Left lung (tissue), 10 donors: ENCODE results near the gene PSME1. TPM values are rescaled to one million over a fixed set of nuclear protein-coding genes. Genes with fewer than 3 reads are reported as not detected.

ENCODE experiments used
- ATAC-seq: fragments of 200-7000 bp; cut with Tn5 transposase; one replicate; pipeline ENCODE4 v1.9.1; 2020; ENCODE audit warnings: moderate library complexity
- DNase-seq, 4 donors: peaks; one replicate each; pipeline ENCODE4 v3.0.0-alpha.2; 2013 to 2020
- H3K27ac ChIP-seq, 2 donors: fragments of 200-600 bp; sonication (generic) in 1 of 2; one replicate each; pipeline versions ENCODE4 v1.5.0 to v1.8.0; 2020 to 2021
- H3K27me3 ChIP-seq, 2 donors: fragments of 200-600 bp; sonication (generic) in 1 of 2; one replicate each; pipeline versions ENCODE4 v1.5.0 to v1.8.0; 2020 to 2021
- H3K36me3 ChIP-seq, 2 donors: fragments of 200-600 bp; sonication (generic) in 1 of 2; one replicate each; pipeline versions ENCODE4 v1.5.0 to v1.8.0; 2020 to 2021
- H3K4me1 ChIP-seq, 2 donors: fragments of 200-600 bp; one replicate each; pipeline ENCODE4 v1.8.0; 2021
- H3K4me3 ChIP-seq, 2 donors: fragments of 200-600 bp; sonication (generic) in 1 of 2; one replicate each; pipeline versions ENCODE4 v1.5.0 to v1.8.0; 2020 to 2021; ENCODE audit warnings: mild to moderate bottlenecking in 1 of 2
- H3K9me3 ChIP-seq, 2 donors: fragments of 200-600 bp; sonication (generic) in 1 of 2; one replicate each; pipeline versions ENCODE4 v1.5.0 to v1.8.0; 2020 to 2021
- intact Hi-C, 2 donors: fragments of 100-400 bp; cut with DNase I; formaldehyde crosslinking; loops; one replicate each; pipeline versions ENCODE4 v1.11.2 to v1.14.2; 2022
- polyA plus RNA-seq, 6 donors: library from polyadenylated mRNA; unstranded; fragments of 120-200 nt; gene quantifications; one replicate each; pipeline ENCODE4 v1.2.1, GENCODE V29; 2013; ENCODE audit not compliant: insufficient read length in 6 of 6
- total RNA-seq, 2 donors: library from RNA; stranded (reverse); fragmentation: NEBNext Ultra II Directional; extraction: Animal tissue kit (Norgen Biotek cat#: 25700); gene quantifications; one replicate each; pipeline ENCODE4 v1.2.1, GENCODE V29; 2021
- TF ChIP-seq, protein P1 (sequence below), 2 donors: fragments of 200-600 bp; sonication (generic) in 1 of 2; IDR thresholded peaks; one replicate each; pipeline versions ENCODE4 v1.5.0 to v1.8.0; 2021; ENCODE audit warnings: antibody characterized with exemption in 2 of 2
- donor health status: DM: no; HTN: yes; CAD: no.
- donor health status: DM: no; HTN: no; CAD: no.

Gene PSME1
- total and polyA plus RNA-seq, 8 donors, result 189 to 236 (median 212) TPM

DNA sequence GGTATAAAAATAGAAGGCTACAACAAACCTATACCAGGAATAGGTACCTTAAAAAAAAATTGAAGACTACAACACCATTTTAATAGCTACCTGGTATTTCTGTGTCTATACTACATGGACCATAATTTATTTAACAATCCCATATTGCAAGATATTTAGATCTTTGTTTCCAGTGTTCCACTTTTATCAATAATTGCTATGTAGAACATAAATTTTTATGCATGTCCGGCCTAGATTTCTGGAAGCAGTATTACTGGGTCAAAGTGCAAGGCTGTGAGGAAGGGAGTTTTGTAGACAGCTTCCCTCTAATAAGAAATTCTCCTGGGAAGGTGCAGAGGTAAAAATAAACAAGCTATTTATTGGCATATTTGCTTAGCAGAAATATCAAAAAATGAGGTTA is 25.5 kb upstream of the PSME1 start:
- Histone ChIP-seq H3K36me3 (no peaks in the 10 kb centered on the region), H3K4me3 (no peak overlapping the region), H3K27me3 (no peaks in the 10 kb centered on the region), H3K9me3 (no peaks in the 10 kb centered on the region), H3K27ac (no peak overlapping the region), H3K4me1 (peaks cover 2 to 24% of the 10 kb centered on the region in 2 donors)
- DNase-seq, result no peak
- no peak for ATAC-seq
- TF ChIP-seq, protein P1, sequence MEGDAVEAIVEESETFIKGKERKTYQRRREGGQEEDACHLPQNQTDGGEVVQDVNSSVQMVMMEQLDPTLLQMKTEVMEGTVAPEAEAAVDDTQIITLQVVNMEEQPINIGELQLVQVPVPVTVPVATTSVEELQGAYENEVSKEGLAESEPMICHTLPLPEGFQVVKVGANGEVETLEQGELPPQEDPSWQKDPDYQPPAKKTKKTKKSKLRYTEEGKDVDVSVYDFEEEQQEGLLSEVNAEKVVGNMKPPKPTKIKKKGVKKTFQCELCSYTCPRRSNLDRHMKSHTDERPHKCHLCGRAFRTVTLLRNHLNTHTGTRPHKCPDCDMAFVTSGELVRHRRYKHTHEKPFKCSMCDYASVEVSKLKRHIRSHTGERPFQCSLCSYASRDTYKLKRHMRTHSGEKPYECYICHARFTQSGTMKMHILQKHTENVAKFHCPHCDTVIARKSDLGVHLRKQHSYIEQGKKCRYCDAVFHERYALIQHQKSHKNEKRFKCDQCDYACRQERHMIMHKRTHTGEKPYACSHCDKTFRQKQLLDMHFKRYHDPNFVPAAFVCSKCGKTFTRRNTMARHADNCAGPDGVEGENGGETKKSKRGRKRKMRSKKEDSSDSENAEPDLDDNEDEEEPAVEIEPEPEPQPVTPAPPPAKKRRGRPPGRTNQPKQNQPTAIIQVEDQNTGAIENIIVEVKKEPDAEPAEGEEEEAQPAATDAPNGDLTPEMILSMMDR (IDR thresholded peaks at IDR 0.05), result no peak
- intact Hi-C loops, result no loop called here

DNA sequence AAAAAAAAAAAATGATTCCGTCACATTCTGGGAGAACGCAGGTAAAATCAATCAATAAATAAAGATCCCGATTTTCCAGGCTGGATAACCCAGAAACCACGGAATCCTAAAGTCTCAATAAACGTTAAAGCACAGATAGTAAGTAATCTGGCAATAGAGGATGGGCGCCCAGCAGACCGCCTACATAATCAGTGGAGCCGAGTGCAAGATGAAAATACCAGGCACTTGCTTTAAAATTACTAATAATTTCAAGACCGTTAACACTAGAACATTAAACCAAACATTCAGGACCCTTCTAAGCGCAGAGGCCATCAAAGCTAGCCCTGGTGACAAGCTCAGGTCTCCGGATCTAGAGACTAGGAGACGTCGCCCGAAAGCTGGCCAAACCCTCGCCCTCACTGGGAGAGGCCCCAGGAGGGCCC is 22.6 kb upstream of the PSME1 start:
- Histone ChIP-seq H3K4me3 (peak overlapping the region; percentile 60 to 88), H3K27me3 (no peaks in the 10 kb centered on the region), H3K9me3 (no peaks in the 10 kb centered on the region), H3K4me1 (peaks cover 6 to 40% of the 10 kb centered on the region in 2 donors), H3K27ac (peak overlapping the region; percentile 99 to 100), H3K36me3 (peaks cover 0 to 16% of the 10 kb centered on the region in 2 donors)
- ATAC-seq (peak; percentile 0), DNase-seq (no peak)
- intact Hi-C loops, result no loop called here
- TF ChIP-seq, protein P1 (IDR thresholded peaks at IDR 0.05), result no peak

DNA sequence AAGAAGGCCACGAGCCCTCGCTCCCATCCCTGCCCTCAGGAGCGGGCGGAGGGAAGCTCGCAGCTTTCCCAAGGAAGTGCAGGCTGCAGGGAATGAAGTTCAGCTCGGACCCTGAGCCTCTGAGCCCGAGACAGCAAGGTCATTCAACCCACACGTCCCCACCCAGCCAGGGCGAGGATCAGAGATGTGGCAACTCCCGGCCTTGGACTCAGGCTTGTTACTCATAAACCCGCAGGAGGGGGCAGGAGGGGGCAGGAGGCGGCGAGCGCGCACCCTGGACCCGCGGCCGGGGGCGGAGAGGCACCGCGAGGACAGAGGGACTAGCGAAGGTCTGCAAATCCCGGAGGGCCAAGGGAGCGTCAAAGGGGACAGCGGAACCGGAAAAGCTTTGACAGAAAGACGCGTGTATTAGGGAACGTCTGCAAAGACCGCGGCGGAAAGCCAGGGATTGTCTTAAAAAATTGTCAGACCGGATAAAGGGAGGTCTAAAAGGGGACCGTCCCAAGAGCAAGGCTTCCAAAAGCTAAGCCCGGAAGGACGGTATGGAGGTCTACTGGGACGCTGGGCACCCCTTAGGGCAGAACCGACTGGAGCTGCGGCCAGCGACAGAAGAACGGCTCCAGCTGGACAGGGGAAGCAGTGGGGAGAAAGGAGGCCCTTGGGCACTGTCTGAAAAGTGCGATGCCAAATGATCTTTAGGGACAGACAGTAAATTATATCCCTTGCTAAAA is 22.0 kb upstream of the PSME1 start:
- intact Hi-C loops, result no loop called here
- H3K9me3 ChIP-seq, result no peaks in the 10 kb centered on the region
- no peaks in the 10 kb centered on the region for H3K27me3 ChIP-seq
- H3K4me1 ChIP-seq, result peaks cover 6 to 35% of the 10 kb centered on the region in 2 donors
- peaks cover 0 to 21% of the 10 kb centered on the region in 2 donors for H3K36me3 ChIP-seq
- peak overlapping the region; percentile 99 to 100 for H3K27ac ChIP-seq
- peak; percentile 42 for ATAC-seq
- TF ChIP-seq, protein P1 (IDR thresholded peaks at IDR 0.05), result no peak
- DNase-seq, result peak in 3 of 4 donors; percentile 89 to 94 (median 90)
- peak overlapping the region; percentile 60 to 88 for H3K4me3 ChIP-seq

DNA sequence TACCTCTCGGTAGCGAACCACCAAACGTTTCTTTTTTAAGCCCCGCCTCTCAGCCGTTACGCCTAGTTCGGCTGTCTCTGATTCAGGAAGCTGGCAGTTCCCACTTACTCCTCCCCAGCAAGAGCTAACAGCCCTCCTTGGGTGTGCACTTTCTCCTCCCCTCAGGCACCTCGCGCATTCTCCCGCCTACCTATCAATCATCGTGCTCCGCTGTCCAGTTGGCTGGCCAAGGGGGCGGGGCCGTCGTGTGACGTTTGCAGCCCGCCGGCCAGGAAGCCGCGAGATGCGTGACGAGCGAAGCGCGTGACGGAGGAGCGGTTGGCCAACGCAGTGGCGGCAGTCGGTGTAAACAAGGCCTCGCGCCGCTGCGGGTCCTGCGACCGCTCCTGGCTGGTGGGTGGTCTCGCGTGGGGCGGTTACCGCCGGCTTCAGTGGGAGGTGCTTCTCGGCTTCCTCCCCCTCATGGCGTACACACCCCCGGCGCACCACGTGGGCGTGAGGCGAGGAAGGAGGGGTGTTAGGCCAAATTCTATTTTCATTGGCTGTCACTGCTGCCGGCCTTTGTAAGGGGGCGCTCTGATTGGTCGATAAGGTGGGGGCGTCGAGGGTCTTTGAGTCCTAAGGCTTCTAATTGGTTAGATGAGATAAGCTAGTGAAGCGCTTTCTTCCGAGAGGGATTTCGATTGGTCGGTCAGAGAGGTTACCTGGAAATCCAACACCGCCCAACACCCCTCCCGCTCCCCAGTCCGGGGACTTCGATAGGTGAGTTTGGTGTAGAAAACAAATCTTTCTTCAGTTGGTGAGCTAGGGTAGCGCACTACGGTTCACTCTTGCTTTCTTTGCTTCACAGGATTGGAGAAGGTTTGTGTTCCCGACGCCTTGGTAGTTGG is 21.2 kb upstream of the PSME1 start, which contains the start of the genes DCAF11 and NRL:
Gene DCAF11, plus strand, starts transcription at position 246 of the 890 bp plus-strand sequence. CDS start 818 bp downstream, outside the sequence.
Gene NRL, minus strand, starts transcription at position 418 of the 890 bp plus-strand sequence. CDS start 32,101 bp downstream, outside the sequence.
- TF ChIP-seq, protein P1 (IDR thresholded peaks at IDR 0.05), result no peak
- intact Hi-C loops, result no loop called here
- H3K4me3 ChIP-seq, result peak within 1 kb of the TSS; percentile 60 to 88

More for the DNA sequence above, 21.2 kb upstream of the PSME1 start, which contains the start of the genes DCAF11 and NRL:
- peak within 1 kb of the TSS; percentile 99 to 100 for H3K27ac ChIP-seq
- peaks cover 0 to 29% of the 10 kb centered on the region in 2 donors for H3K36me3 ChIP-seq
- peak; percentile 97 to 100 (median 99) for DNase-seq
- no peaks in the 10 kb centered on the region for H3K9me3 ChIP-seq
- H3K4me1 ChIP-seq, result peaks cover 6 to 30% of the 10 kb centered on the region in 2 donors
- ATAC-seq, result peak; percentile 93
- no peaks in the 10 kb centered on the region for H3K27me3 ChIP-seq
